BE2C (cell line): ENCODE measurements around the gene MRAS.

ENCODE experiments used
- DNase-seq: peaks from one replicate; pipeline ENCODE4 v3.0.0-alpha.2; 2020
- H3K27me3 ChIP-seq: fragments of 250-450 bp; sonication (Bioruptor Pico); 2 replicates; pipeline ENCODE4 v1.5.1; 2020; ENCODE audit warnings: mild to moderate bottlenecking
- H3K36me3 ChIP-seq: fragments of 250-450 bp; sonication (Bioruptor Pico); 2 replicates; pipeline ENCODE4 v1.5.1; 2020; ENCODE audit warnings: mild to moderate bottlenecking
- H3K4me1 ChIP-seq: fragments of 250-450 bp; sonication (Bioruptor Pico); 2 replicates; pipeline ENCODE4 v1.5.1; 2020
- H3K4me3 ChIP-seq: 2 replicates; pipeline ENCODE4 v1.5.1; 2011; ENCODE audit warnings: low read depth, low read length
- H3K9me3 ChIP-seq: fragments of 250-450 bp; sonication (Bioruptor Pico); 2 replicates; pipeline ENCODE4 v1.5.1; 2020
- TF ChIP-seq, protein P1 (sequence below): IDR thresholded peaks from 2 replicates; pipeline ENCODE4 v1.5.1; 2012; ENCODE audit warnings: mild to moderate bottlenecking, low read depth, low read length

The MRAS gene

DNA sequence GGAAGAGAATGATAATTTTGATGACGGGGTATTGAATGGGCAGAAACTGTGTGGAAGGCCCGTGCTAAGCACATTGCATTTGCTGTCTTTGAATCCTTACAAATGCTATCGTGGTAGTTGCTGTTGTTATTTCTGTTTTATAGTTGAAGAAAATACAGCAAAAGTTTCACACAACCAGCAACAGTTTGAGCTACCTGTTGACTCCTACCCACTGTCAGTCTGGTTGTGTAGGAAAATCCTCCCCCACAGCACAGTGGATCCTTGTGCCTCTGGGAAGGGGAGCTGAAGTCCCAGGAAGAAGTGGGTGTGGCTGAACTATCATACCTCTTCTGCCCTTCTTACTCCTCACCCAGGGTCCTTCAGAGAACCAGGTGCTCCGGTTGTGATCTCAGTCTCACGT, 29.4 kb downstream of the MRAS start:
- H3K4me3 ChIP-seq, result no peak overlapping the region
- H3K27me3 ChIP-seq, result no peaks in the 10 kb centered on the region
- TF ChIP-seq, protein P1, sequence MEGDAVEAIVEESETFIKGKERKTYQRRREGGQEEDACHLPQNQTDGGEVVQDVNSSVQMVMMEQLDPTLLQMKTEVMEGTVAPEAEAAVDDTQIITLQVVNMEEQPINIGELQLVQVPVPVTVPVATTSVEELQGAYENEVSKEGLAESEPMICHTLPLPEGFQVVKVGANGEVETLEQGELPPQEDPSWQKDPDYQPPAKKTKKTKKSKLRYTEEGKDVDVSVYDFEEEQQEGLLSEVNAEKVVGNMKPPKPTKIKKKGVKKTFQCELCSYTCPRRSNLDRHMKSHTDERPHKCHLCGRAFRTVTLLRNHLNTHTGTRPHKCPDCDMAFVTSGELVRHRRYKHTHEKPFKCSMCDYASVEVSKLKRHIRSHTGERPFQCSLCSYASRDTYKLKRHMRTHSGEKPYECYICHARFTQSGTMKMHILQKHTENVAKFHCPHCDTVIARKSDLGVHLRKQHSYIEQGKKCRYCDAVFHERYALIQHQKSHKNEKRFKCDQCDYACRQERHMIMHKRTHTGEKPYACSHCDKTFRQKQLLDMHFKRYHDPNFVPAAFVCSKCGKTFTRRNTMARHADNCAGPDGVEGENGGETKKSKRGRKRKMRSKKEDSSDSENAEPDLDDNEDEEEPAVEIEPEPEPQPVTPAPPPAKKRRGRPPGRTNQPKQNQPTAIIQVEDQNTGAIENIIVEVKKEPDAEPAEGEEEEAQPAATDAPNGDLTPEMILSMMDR, result no peak
- DNase-seq, result no peak
- H3K9me3 ChIP-seq, result no peaks in the 10 kb centered on the region
- no peaks in the 10 kb centered on the region for H3K36me3 ChIP-seq
- H3K4me1 ChIP-seq, result no peaks in the 10 kb centered on the region

DNA sequence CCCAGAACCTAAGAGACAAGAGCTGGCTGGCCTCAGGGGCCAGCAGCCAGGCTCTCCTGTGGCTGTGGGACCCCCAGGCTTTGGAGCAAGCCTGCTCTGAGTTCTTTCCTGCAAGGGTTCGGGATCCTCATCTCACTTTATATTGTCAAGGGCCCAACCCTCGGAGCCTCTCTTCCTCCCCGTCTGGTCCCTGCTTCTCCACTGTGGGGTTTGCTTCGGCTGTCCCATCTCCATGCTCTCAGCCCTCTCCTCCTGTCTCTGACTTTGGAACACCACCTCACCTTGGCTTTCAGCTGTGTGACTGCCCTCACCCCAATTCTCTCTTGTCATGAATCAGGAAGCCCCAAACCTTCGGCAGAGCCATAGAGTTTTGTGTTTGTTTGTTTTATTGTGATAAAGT, 30.0 kb downstream of the MRAS start:
- no peaks in the 10 kb centered on the region for H3K36me3 ChIP-seq
- H3K9me3 ChIP-seq, result no peaks in the 10 kb centered on the region
- no peaks in the 10 kb centered on the region for H3K27me3 ChIP-seq
- no peak overlapping the region for H3K4me3 ChIP-seq
- DNase-seq, result no peak
- TF ChIP-seq, protein P1, result no peak
- no peaks in the 10 kb centered on the region for H3K4me1 ChIP-seq

DNA sequence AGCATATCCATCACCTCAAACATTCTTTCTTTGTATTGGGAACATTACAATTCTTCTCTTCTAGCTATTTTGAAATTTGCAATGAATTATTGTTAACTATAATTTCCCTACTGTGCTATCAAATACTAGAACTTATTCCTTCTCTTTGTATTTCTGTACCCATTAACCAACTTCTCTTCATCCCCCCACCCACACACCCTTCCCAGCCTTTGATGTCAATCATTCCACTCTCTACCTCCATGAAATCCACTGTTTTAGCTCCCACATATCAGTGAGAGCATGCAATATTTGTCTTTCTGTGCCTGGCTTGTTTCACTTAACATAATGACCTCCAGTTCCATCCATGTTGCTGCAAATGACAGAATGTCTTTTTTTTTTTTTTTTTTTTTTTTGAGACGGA, 30.6 kb downstream of the MRAS start:
- TF ChIP-seq, protein P1, result no peak
- DNase-seq, result no peak
- Histone ChIP-seq H3K36me3 (no peaks in the 10 kb centered on the region), H3K4me1 (no peaks in the 10 kb centered on the region), H3K4me3 (no peak overlapping the region), H3K27me3 (no peaks in the 10 kb centered on the region), H3K9me3 (no peaks in the 10 kb centered on the region)

DNA sequence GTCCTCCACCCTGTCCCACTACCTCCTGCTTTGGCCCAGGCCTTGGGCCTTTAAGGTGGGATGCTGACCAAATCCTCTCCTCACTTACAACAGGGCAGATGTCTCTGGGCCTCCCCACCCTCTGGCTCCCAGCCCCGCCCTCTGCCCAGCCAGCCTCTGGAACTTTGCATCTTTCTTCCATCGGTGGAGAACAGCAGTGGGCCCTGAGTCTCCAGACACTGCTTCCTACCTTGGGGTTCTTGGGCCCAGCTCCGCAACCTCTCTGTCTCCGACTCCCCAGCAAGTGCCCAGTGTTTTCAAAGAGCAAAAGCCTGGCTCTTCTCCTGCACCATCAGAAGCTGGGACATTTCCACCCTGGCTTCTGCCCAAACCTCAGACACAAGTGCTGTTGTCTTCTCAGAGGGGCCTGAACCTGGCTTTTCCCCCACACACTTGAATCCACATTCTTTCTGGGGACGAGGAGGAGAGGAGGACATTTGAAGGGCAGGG, 33.1 kb downstream of the MRAS start:
- TF ChIP-seq, protein P1, result no peak
- H3K4me3 ChIP-seq, result no peak overlapping the region
- no peaks in the 10 kb centered on the region for H3K27me3 ChIP-seq
- no peaks in the 10 kb centered on the region for H3K9me3 ChIP-seq
- DNase-seq, result no peak
- no peaks in the 10 kb centered on the region for H3K4me1 ChIP-seq
- no peaks in the 10 kb centered on the region for H3K36me3 ChIP-seq

DNA sequence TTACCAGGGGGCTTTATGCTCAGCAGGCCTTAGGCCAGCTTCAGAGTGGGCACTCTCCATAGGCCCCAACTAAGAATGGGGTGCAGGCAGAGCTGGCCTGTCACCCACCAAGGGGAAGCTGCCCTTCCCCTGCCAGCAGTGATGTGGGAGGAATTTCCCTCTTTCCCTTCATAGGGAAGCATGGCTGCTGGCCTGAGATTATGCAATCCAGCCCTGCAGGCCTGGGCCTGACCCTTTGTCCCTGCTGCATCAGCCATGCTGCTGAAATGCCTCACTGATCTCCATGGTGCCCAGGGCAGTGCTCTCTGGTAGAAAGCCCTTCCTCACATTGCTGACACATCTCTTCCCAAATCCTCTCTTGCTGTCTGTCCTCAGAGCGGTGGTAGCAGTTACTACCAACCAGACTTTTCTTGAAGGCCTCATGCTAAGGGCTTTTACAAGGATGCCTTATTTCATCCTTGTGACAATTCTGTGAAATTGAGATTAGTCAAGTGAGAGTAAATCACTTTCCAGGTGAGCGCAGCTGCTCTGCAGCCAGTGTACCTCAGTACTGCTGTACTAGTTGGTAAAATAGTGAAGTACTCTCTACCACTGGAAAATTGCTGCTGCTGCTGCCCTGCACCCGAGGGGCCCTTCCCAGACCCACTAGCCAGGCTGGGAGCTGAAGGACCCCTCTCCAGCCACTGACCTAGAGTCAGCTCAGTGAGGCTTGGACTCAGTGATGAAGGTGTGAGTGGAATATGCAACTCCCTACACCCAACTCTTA, 33.8 kb downstream of the MRAS start:
- no peaks in the 10 kb centered on the region for H3K9me3 ChIP-seq
- TF ChIP-seq, protein P1, result no peak
- no peak for DNase-seq

DNA sequence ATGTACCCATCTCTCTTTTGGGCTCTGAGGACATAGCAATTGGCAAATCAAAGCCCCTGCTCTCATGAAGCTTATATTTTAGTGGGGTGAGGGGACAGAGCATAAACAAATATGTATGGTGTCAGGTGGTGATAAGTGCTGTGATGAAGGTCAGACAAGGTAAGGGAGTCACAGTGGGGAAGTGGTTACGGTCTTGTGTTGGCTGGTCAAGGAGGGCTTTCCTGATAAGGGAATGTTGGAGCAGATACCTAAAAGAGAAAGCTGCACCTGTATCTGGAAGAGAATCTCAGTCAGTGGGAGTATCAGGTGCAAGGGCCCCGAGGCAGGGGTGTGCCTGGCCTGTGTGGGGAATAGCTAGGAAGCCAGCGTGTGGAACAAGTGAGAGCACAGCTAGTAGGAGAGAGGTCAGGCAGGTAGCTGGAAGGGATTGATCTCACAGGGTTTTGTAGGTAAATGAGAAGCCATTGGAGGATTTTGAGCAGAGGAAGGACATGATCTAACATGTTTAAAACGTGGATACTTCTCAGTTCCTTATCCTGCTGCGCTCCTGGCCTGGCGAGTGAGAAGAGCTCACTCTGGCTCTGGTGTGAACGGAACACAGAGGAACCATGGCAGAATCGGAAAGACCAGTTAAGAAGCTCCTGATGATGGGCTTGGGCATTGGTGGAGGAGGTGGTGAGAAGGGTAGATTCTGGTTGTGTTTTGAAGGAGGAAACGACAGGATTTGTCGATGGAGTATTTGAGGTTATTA, 35.5 kb downstream of the MRAS start:
- Histone ChIP-seq H3K27me3 (no peaks in the 10 kb centered on the region), H3K4me1 (no peaks in the 10 kb centered on the region), H3K4me3 (no peak overlapping the region), H3K36me3 (no peaks in the 10 kb centered on the region), H3K9me3 (no peaks in the 10 kb centered on the region)
- TF ChIP-seq, protein P1, result no peak
- DNase-seq, result no peak

More for the DNA sequence above, 33.8 kb downstream of the MRAS start:
- H3K27me3 ChIP-seq, result no peaks in the 10 kb centered on the region
- no peaks in the 10 kb centered on the region for H3K36me3 ChIP-seq
- no peaks in the 10 kb centered on the region for H3K4me1 ChIP-seq
- H3K4me3 ChIP-seq, result no peak overlapping the region
